Dermis lymphatic vessel endothelial cell (primary cell): ENCODE results near the gene COA6. TPM values are rescaled to one million over a fixed set of nuclear protein-coding genes. Genes with fewer than 3 reads are reported as not detected.

Experiments used
- total RNA-seq: library from RNA; depleted of rRNA; stranded (reverse); fragments of >200 nt; gene quantifications from 2 replicates; pipeline ENCODE4 v1.2.1, GENCODE V29; 2014

COA6 gene, protein sequence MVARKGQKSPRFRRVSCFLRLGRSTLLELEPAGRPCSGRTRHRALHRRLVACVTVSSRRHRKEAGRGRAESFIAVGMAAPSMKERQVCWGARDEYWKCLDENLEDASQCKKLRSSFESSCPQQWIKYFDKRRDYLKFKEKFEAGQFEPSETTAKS
- 17.4 and 19.4 TPM in 2 replicates for total RNA-seq

DNA sequence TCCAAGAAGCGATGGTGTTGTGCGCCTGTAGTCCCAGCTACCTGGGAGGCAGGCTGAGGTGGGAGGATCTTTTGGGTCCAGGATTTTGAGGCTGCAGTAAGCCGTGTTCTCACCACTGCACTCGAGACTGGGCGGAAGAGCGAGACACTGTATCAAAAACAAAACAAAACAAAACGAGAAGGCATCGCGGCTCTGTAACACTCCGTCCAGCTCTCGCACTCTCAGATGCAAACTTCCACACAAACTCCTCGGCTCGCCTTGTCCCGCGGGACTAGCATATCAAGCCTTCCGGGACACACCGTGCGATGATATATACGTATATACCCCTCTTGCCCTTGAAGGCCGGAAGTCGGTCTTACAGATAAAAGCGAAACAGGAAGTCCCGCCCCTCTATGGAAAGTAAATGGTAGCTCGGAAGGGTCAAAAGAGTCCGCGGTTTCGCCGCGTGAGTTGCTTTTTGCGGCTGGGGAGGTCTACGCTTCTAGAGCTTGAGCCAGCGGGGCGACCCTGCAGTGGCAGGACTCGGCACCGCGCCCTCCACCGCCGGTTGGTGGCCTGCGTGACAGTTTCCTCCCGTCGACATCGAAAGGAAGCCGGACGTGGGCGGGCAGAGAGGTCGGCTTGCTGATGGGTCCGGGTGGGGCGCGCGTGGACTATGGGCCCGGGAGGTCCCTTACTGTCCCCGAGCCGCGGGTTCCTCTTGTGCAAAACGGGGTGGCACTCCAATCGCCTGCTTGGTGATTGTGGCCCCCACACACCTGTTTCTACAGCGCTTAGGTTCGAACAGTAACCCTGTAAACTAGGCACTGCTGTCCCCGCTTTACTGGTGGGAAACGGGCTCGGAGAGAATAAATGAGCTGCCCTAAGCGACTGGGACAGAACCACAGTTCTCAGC lies at the start of gene COA6:
Gene COA6 (plus strand): TSS at position 393 of the 895 bp plus-strand sequence. CDS start 11 bp downstream, at position 404.

Other genes with a start within 250 kb of the COA6 start
- 11.5 and 14.4 TPM in 2 replicates for gene TARBP1, start 105.7 kb downstream of the COA6 start, total RNA-seq
- gene IRF2BP2, start 236.7 kb downstream of the COA6 start, total RNA-seq: 101 and 137 TPM in 2 replicates